ENCODE data around the gene C4orf50.

DNA sequence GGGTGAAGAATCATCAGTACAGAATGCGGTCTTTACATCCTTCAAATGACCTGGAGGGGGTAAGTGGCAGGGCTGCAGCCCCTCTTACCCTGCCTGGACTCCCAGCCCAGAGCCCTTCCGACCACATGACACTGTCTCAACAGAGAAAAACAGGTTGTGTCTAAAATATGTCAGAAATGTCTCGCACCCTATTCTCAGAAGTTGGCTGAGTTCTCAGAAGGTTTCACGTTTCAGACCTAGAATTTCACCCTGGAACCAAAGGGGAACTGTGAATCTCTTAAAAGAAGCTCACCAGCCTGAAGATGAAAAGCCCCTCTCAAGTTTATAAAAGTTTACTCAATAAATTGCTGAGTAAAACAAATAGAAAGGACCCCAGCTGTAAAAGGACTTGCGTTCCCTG lies 118.3 kb downstream of the C4orf50 start:
- TF ChIP-seq, protein P1, sequence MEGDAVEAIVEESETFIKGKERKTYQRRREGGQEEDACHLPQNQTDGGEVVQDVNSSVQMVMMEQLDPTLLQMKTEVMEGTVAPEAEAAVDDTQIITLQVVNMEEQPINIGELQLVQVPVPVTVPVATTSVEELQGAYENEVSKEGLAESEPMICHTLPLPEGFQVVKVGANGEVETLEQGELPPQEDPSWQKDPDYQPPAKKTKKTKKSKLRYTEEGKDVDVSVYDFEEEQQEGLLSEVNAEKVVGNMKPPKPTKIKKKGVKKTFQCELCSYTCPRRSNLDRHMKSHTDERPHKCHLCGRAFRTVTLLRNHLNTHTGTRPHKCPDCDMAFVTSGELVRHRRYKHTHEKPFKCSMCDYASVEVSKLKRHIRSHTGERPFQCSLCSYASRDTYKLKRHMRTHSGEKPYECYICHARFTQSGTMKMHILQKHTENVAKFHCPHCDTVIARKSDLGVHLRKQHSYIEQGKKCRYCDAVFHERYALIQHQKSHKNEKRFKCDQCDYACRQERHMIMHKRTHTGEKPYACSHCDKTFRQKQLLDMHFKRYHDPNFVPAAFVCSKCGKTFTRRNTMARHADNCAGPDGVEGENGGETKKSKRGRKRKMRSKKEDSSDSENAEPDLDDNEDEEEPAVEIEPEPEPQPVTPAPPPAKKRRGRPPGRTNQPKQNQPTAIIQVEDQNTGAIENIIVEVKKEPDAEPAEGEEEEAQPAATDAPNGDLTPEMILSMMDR (conservative IDR thresholded peaks at IDR 0.05; ENCODE audit: low read depth in 2 of 2) = no peak
- no peak for TF ChIP-seq EZH2 (IDR thresholded peaks at IDR 0.05; ENCODE audit: low read depth, unreplicated experiment)
- no peak for TF ChIP-seq POLR2AphosphoS5 (IDR thresholded peaks at IDR 0.05; ENCODE audit: low read depth)
- no peak for TF ChIP-seq EZH2phosphoT487 (IDR thresholded peaks at IDR 0.05; ENCODE audit: unreplicated experiment)
- TF ChIP-seq, protein P2, sequence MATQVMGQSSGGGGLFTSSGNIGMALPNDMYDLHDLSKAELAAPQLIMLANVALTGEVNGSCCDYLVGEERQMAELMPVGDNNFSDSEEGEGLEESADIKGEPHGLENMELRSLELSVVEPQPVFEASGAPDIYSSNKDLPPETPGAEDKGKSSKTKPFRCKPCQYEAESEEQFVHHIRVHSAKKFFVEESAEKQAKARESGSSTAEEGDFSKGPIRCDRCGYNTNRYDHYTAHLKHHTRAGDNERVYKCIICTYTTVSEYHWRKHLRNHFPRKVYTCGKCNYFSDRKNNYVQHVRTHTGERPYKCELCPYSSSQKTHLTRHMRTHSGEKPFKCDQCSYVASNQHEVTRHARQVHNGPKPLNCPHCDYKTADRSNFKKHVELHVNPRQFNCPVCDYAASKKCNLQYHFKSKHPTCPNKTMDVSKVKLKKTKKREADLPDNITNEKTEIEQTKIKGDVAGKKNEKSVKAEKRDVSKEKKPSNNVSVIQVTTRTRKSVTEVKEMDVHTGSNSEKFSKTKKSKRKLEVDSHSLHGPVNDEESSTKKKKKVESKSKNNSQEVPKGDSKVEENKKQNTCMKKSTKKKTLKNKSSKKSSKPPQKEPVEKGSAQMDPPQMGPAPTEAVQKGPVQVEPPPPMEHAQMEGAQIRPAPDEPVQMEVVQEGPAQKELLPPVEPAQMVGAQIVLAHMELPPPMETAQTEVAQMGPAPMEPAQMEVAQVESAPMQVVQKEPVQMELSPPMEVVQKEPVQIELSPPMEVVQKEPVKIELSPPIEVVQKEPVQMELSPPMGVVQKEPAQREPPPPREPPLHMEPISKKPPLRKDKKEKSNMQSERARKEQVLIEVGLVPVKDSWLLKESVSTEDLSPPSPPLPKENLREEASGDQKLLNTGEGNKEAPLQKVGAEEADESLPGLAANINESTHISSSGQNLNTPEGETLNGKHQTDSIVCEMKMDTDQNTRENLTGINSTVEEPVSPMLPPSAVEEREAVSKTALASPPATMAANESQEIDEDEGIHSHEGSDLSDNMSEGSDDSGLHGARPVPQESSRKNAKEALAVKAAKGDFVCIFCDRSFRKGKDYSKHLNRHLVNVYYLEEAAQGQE (IDR thresholded peaks at IDR 0.05; ENCODE audit: unreplicated experiment) = no peak
- no peak for TF ChIP-seq CREB1 (CRISPR knock-in tag; IDR thresholded peaks at IDR 0.05; ENCODE audit: low read depth)
- TF ChIP-seq ZNF331 (CRISPR knock-in tag; IDR thresholded peaks at IDR 0.05; ENCODE audit: low read depth) = no peak
- TF ChIP-seq ZNF114 (CRISPR knock-in tag; IDR thresholded peaks at IDR 0.05) = no peak
- TF ChIP-seq JUNB (IDR thresholded peaks at IDR 0.05; ENCODE audit: unreplicated experiment) = no peak
- no peak for TF ChIP-seq STAT1 (IDR thresholded peaks at IDR 0.05; ENCODE audit: unreplicated experiment)
- TF ChIP-seq, protein P3, sequence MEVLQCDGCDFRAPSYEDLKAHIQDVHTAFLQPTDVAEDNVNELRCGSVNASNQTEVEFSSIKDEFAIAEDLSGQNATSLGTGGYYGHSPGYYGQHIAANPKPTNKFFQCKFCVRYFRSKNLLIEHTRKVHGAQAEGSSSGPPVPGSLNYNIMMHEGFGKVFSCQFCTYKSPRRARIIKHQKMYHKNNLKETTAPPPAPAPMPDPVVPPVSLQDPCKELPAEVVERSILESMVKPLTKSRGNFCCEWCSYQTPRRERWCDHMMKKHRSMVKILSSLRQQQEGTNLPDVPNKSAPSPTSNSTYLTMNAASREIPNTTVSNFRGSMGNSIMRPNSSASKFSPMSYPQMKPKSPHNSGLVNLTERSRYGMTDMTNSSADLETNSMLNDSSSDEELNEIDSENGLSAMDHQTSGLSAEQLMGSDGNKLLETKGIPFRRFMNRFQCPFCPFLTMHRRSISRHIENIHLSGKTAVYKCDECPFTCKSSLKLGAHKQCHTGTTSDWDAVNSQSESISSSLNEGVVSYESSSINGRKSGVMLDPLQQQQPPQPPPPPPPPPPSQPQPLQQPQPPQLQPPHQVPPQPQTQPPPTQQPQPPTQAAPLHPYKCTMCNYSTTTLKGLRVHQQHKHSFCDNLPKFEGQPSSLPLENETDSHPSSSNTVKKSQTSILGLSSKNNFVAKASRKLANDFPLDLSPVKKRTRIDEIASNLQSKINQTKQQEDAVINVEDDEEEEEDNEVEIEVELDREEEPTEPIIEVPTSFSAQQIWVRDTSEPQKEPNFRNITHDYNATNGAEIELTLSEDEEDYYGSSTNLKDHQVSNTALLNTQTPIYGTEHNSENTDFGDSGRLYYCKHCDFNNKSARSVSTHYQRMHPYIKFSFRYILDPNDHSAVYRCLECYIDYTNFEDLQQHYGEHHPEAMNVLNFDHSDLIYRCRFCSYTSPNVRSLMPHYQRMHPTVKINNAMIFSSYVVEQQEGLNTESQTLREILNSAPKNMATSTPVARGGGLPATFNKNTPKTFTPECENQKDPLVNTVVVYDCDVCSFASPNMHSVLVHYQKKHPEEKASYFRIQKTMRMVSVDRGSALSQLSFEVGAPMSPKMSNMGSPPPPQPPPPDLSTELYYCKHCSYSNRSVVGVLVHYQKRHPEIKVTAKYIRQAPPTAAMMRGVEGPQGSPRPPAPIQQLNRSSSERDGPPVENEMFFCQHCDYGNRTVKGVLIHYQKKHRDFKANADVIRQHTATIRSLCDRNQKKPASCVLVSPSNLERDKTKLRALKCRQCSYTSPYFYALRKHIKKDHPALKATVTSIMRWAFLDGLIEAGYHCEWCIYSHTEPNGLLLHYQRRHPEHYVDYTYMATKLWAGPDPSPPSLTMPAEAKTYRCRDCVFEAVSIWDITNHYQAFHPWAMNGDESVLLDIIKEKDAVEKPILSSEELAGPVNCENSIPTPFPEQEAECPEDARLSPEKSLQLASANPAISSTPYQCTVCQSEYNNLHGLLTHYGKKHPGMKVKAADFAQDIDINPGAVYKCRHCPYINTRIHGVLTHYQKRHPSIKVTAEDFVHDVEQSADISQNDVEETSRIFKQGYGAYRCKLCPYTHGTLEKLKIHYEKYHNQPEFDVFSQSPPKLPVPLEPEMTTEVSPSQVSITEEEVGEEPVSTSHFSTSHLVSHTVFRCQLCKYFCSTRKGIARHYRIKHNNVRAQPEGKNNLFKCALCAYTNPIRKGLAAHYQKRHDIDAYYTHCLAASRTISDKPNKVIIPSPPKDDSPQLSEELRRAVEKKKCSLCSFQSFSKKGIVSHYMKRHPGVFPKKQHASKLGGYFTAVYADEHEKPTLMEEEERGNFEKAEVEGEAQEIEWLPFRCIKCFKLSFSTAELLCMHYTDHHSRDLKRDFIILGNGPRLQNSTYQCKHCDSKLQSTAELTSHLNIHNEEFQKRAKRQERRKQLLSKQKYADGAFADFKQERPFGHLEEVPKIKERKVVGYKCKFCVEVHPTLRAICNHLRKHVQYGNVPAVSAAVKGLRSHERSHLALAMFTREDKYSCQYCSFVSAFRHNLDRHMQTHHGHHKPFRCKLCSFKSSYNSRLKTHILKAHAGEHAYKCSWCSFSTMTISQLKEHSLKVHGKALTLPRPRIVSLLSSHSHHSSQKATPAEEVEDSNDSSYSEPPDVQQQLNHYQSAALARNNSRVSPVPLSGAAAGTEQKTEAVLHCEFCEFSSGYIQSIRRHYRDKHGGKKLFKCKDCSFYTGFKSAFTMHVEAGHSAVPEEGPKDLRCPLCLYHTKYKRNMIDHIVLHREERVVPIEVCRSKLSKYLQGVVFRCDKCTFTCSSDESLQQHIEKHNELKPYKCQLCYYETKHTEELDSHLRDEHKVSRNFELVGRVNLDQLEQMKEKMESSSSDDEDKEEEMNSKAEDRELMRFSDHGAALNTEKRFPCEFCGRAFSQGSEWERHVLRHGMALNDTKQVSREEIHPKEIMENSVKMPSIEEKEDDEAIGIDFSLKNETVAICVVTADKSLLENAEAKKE (CRISPR knock-in tag; IDR thresholded peaks at IDR 0.05) = no peak
- TF ChIP-seq, protein P4, sequence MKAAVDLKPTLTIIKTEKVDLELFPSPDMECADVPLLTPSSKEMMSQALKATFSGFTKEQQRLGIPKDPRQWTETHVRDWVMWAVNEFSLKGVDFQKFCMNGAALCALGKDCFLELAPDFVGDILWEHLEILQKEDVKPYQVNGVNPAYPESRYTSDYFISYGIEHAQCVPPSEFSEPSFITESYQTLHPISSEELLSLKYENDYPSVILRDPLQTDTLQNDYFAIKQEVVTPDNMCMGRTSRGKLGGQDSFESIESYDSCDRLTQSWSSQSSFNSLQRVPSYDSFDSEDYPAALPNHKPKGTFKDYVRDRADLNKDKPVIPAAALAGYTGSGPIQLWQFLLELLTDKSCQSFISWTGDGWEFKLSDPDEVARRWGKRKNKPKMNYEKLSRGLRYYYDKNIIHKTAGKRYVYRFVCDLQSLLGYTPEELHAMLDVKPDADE (IDR thresholded peaks at IDR 0.05) = no peak
- no peak for TF ChIP-seq NANOG (IDR thresholded peaks at IDR 0.05; ENCODE audit: borderline replicate concordance)

All from GM23338 (cell line).